WERI-Rb-1 (cell line): Measurements from ENCODE around the gene TBX2.

Experiments
- DNase-seq: peaks from one replicate; pipeline ENCODE4 v3.0.0-alpha.2; 2020
- H3K27ac ChIP-seq: fragments of 250-450 bp; sonication (Bioruptor Pico); 2 replicates; pipeline ENCODE4 v1.5.1; 2020; ENCODE audit warnings: mild to moderate bottlenecking, moderate library complexity
- H3K27me3 ChIP-seq: fragments of 250-450 bp; sonication (Bioruptor Pico); 2 replicates; pipeline ENCODE4 v1.5.1; 2021; ENCODE audit warnings: mild to moderate bottlenecking, low read depth, moderate library complexity; ENCODE audit not compliant: insufficient read depth, severe bottlenecking
- H3K36me3 ChIP-seq: fragments of 250-450 bp; sonication (Bioruptor Pico); 2 replicates; pipeline ENCODE4 v1.5.1; 2020; ENCODE audit warnings: mild to moderate bottlenecking, moderate library complexity
- H3K4me3 ChIP-seq: 2 replicates; pipeline ENCODE4 v1.5.1; 2011; ENCODE audit warnings: low read depth, mild to moderate bottlenecking, control low read depth, low read length
- H3K9me3 ChIP-seq: fragments of 250-450 bp; sonication (Bioruptor Pico); 2 replicates; pipeline ENCODE4 v1.5.1; 2021; ENCODE audit warnings: mild to moderate bottlenecking, moderate library complexity; ENCODE audit not compliant: severe bottlenecking
- TF ChIP-seq, protein P1 (sequence below): IDR thresholded peaks from 2 replicates; pipeline ENCODE4 v1.5.1; 2011; ENCODE audit warnings: low read depth, mild to moderate bottlenecking, control low read depth, inconsistent platforms, low read length

Gene TBX2

DNA sequence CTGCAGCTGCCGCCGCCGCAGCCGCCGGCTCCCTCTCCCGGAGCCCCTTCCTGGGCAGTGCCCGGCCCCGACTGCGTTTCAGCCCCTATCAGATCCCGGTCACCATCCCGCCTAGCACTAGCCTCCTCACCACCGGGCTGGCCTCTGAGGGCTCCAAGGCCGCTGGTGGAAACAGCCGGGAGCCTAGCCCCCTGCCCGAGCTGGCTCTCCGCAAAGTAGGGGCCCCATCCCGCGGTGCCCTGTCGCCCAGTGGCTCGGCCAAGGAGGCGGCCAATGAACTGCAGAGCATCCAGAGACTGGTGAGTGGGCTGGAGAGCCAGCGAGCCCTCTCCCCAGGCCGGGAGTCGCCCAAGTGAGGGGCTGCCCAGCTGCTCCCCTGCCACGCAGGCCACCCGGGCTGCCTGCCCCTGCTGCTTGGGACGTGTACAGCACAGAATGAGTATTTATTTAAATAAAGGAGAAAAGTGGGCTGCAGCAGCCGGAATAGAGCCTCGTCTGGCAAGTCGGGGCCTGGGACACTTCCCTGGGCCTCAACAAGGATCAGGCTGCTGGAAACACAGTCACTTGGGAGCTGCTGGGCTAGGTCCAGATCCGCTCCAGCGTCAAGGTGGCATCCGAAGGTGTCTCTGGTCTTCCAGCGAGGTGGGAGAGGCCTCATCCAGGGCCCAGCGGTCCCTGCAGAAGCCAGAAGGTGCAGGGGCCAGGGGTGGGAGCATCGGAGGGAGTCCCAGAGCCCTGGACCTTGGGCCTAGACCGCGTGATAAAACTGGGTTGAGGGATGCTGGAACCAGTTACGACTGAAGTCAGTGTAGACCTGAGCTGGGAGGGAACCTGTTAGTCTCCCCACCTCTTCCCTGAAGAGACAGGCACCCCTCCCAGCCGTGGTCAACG is 8.8 kb downstream of the TBX2 start:
- no peaks in the 10 kb centered on the region; the same call in 1 of the 2 replicates for H3K36me3 ChIP-seq

DNA sequence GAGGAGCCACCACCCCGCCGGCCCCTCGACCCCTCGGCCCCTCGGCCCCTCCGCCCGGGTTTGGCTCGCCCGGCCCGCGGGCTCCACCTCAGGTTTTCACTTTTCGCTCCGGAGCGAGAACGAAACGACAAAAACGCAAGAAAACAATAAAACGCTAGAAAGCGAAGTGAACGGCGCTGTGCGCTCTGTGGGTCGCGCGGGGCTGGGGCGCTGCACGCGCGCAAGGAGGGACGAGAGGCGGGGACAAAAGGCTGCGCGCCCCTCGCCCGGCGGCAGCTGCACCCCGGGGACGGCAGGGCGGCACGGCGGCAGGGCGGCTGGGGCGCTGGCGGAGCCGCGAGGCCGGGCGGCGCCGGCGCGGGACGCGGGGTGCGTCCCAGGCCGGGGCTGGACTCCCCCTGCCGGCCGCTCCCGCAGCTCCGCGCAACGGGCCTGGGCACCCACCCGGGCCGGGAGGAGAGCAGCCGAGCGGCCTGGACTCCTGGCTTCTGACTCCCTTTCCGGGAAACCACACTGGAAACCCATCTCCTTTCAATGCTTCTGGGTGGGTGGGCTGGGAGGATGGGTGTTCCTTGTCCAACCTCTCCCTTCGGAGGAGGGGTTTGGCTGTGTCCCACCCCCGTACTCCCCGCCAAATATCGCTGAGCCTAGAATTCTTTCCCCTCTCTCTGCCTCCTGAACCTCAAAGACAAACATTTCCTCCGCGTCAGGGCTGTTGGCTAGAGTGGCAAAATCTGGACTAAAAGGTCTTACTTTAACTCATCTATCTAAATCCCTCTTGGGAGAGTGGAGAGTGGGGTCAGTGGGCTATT is 9.9 kb downstream of the TBX2 start:
- Histone ChIP-seq H3K9me3 (no peaks in the 10 kb centered on the region), H3K27me3 (peaks cover 8% of the 10 kb centered on the region), H3K27ac (peak overlapping the region; percentile 39), H3K36me3 (no peaks in the 10 kb centered on the region; the same call in 1 of the 2 replicates), H3K4me3 (peak overlapping the region; percentile 91)
- TF ChIP-seq, protein P1, sequence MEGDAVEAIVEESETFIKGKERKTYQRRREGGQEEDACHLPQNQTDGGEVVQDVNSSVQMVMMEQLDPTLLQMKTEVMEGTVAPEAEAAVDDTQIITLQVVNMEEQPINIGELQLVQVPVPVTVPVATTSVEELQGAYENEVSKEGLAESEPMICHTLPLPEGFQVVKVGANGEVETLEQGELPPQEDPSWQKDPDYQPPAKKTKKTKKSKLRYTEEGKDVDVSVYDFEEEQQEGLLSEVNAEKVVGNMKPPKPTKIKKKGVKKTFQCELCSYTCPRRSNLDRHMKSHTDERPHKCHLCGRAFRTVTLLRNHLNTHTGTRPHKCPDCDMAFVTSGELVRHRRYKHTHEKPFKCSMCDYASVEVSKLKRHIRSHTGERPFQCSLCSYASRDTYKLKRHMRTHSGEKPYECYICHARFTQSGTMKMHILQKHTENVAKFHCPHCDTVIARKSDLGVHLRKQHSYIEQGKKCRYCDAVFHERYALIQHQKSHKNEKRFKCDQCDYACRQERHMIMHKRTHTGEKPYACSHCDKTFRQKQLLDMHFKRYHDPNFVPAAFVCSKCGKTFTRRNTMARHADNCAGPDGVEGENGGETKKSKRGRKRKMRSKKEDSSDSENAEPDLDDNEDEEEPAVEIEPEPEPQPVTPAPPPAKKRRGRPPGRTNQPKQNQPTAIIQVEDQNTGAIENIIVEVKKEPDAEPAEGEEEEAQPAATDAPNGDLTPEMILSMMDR, result peak; percentile 85
- peak; percentile 74 for DNase-seq

More for the DNA sequence above, 8.8 kb downstream of the TBX2 start:
- no peaks in the 10 kb centered on the region for H3K9me3 ChIP-seq
- peak; percentile 13 for DNase-seq
- peaks cover 8% of the 10 kb centered on the region for H3K27me3 ChIP-seq
- TF ChIP-seq, protein P1, result no peak
- peak overlapping the region; percentile 91 for H3K4me3 ChIP-seq
- no peak overlapping the region for H3K27ac ChIP-seq

DNA sequence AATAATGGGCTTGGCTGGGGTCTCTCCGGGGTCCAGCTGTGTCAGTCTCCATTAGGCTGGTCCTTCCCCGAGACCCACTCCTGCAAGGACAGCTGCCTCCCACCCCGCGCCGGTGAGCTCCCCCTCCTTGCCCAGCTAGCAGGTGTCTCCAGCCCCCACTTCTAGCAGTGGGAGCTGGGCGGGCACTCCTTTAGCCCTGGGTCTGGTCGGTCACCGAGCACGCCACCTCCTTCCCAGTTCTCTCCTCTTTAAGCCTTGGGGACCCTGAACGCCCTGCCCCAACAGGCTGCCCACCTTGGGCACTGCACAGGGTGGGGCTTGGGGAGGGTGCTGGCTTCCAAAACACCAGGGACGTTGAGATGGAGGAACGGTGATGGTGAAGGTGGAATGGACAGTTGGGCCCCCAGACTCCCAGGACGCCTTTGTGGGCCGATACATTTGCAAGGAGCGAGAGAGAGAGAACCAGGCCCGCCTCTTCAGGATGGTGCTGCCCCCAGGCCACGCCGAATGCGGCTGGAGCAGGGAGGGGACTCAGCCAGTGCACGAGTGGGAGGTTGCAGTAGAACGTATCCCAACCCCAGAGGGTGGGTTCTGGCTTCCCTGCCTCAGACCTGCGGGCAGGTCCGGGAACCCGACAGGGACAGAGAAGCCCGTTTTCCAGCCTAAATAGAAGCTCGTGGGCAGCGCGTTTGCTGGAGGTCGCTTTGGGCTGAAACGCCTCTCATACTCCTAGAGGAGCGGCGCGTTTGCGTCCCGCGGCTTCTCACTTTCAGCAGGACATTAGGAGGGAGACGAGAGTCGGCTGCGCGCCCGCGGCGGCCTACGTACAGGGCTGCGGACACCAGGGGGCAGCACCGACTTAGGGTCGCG is 10.7 kb downstream of the TBX2 start:
- peak overlapping the region; percentile 92 for H3K27ac ChIP-seq
- TF ChIP-seq, protein P1, result peak; percentile 84
- H3K4me3 ChIP-seq, result peak overlapping the region; percentile 91
- H3K9me3 ChIP-seq, result no peaks in the 10 kb centered on the region
- H3K27me3 ChIP-seq, result peaks cover 8% of the 10 kb centered on the region
- peak; percentile 96 for DNase-seq
- H3K36me3 ChIP-seq, result no peaks in the 10 kb centered on the region

DNA sequence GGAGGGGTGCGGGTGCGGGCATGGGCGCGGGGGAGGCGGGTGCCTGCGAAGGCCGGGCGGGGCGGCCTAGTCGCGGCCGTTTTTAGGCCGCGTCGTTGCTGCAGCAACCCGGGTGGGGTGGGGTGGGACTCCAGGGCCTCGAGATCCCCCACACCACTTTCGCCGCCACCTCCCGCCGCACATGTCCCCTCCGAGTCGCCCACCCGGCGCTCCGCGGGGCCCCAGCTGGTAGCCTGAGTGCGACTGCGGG is 11.3 kb downstream of the TBX2 start:
- H3K4me3 ChIP-seq, result peak overlapping the region; percentile 91
- peaks cover 8% of the 10 kb centered on the region for H3K27me3 ChIP-seq
- no peak for DNase-seq
- TF ChIP-seq, protein P1, result no peak
- no peaks in the 10 kb centered on the region for H3K36me3 ChIP-seq
- H3K9me3 ChIP-seq, result no peaks in the 10 kb centered on the region
- peak overlapping the region; percentile 92 for H3K27ac ChIP-seq

DNA sequence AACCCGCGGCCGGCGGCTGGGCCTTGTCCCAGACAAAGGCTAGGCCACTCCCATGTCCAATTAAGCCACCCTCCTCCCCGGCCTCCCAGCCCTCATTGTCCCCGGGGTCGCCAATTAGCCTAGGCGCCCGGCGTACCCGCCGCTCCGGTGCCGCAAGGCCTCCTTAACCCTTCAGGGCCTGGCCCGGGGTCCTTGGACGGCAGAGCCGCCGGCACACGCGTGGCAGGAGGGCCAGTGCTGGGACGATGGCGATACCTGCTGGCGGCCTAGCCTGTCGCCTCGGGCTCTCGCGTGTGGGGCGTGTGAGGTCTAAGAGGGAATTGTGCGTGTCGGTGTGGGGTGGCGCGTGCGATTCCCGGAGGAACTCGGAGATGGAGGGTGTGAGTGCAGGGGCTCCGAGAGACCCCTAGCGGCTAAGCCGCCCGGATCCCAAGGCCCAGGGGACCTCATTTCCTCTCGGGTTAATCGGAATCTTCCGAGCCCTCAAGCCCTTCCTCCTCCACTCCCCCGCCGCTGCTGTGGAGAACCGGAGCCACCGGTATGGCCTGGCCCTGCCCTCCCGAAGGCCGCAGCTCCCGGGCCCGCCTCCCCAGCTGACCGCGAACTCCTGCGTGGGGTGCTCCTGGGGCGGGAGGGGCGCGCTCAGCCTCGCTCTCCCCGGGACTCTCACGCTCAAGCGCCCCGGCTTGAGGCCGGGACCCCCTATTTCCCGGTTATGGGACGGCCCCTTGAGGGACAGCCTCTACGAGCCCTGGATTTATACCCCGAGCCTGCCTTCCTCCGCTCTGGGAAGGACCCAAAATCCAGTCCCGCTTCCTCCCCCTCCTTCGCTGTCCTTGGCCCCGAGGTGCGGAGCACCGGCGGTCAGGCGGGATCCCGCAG is 11.9 kb downstream of the TBX2 start:
- no peaks in the 10 kb centered on the region for H3K36me3 ChIP-seq
- DNase-seq, result peak; percentile 85
- H3K27ac ChIP-seq, result peak overlapping the region; percentile 92
- no peaks in the 10 kb centered on the region for H3K9me3 ChIP-seq
- H3K27me3 ChIP-seq, result peaks cover 8% of the 10 kb centered on the region
- H3K4me3 ChIP-seq, result peak overlapping the region; percentile 91
- TF ChIP-seq, protein P1, result peak; percentile 61
